Measurements from ENCODE around the gene TGM5. TPM values are rescaled to one million over a fixed set of nuclear protein-coding genes. Genes with fewer than 3 reads are reported as not detected.

The TGM5 gene
- total RNA-seq, 1 experiment from 2014 or later: 0.39 TPM

- Histone ChIP-seq H3K9me2 (ENCODE audit: insufficient read depth) (no peaks in the 10 kb centered on the region), H3K9me3 (ENCODE audit: insufficient read depth, low read depth) (no peaks in the 10 kb centered on the region), H3F3A (ENCODE audit: insufficient read depth, low read depth) (peaks cover 16% of the 10 kb centered on the region; the same call in 1 of the 2 replicates), H3K36me3 (ENCODE audit: low read depth) (no peaks in the 10 kb centered on the region), H3K27ac (peak overlapping the region; percentile 71), H3K79me2 (ENCODE audit: low read depth) (peaks cover 13% of the 10 kb centered on the region; the same call in 1 of the 2 replicates), H4K20me1 (ENCODE audit: insufficient read depth) (no peaks in the 10 kb centered on the region), H3K4me1 (replicated peaks; ENCODE audit: insufficient read depth) (peaks cover 30% of the 10 kb centered on the region), H3K4me3 (peak overlapping the region; percentile 80; the same call in 1 of the 2 replicates), H3K27me3 (ENCODE audit: insufficient read depth, low read depth) (no peaks in the 10 kb centered on the region), H3K4me2 (peak overlapping the region; percentile 97; the same call in 1 of the 2 replicates), H2AFZ (no peak overlapping the region)
- CTCF ChIA-PET: interaction anchor here (0.7 kb wide), 1 partner anchor 218 kb away, joined by 3 read pairs; no protein-coding TSS in a partner anchor
- BruUV-seq (replicated peaks): no TSS peak
- TF ChIP-seq EZH2 (IDR thresholded peaks at IDR 0.05; ENCODE audit: low read depth): no peak
- TF ChIP-seq, protein P1, sequence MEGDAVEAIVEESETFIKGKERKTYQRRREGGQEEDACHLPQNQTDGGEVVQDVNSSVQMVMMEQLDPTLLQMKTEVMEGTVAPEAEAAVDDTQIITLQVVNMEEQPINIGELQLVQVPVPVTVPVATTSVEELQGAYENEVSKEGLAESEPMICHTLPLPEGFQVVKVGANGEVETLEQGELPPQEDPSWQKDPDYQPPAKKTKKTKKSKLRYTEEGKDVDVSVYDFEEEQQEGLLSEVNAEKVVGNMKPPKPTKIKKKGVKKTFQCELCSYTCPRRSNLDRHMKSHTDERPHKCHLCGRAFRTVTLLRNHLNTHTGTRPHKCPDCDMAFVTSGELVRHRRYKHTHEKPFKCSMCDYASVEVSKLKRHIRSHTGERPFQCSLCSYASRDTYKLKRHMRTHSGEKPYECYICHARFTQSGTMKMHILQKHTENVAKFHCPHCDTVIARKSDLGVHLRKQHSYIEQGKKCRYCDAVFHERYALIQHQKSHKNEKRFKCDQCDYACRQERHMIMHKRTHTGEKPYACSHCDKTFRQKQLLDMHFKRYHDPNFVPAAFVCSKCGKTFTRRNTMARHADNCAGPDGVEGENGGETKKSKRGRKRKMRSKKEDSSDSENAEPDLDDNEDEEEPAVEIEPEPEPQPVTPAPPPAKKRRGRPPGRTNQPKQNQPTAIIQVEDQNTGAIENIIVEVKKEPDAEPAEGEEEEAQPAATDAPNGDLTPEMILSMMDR (conservative IDR thresholded peaks at IDR 0.05): no peak
- DNase-seq: no peak
- intact Hi-C loops (cut with micrococcal nuclease; ENCODE audit: unreplicated experiment): loop anchor here (5.0 kb wide), 1 partner anchor 482 kb away; no protein-coding TSS in a partner anchor
- POLR2A ChIA-PET (ENCODE audit: unreplicated experiment): no interaction called here
These were observed 82.2 kb downstream of the TGM5 start for GRCh38 chr15:43184407-43185124.

GRCh38 chr15:43183270-43183669 lies 83.5 kb downstream of the TGM5 start:
- no peaks in the 10 kb centered on the region for H3K9me3 ChIP-seq (ENCODE audit: insufficient read depth, low read depth)
- no peaks in the 10 kb centered on the region for H4K20me1 ChIP-seq (ENCODE audit: insufficient read depth)
- ChIA-PET CTCF (interaction anchor here (0.6 to 0.7 kb wide), 2 partner anchors 72 to 100 kb away, joined by 3 to 4 read pairs; no protein-coding TSS in a partner anchor), POLR2A (ENCODE audit: unreplicated experiment) (interaction anchor here (0.6 kb wide), 2 partner anchors 63 to 202 kb away, joined by 3 to 5 read pairs; no protein-coding TSS in a partner anchor)
- H3K79me2 ChIP-seq (ENCODE audit: low read depth): peaks cover 13% of the 10 kb centered on the region; the same call in 1 of the 2 replicates
- no peak overlapping the region for H3K4me3 ChIP-seq
- H2AFZ ChIP-seq: no peak overlapping the region
- peak overlapping the region; percentile 71 for H3K27ac ChIP-seq
- peaks cover 30% of the 10 kb centered on the region for H3K4me1 ChIP-seq (replicated peaks; ENCODE audit: insufficient read depth)
- no TSS peak for BruUV-seq (replicated peaks)
- intact Hi-C loops (cut with micrococcal nuclease; ENCODE audit: unreplicated experiment): no loop called here
- peaks cover 16% of the 10 kb centered on the region; the same call in 1 of the 2 replicates for H3F3A ChIP-seq (ENCODE audit: insufficient read depth, low read depth)
- no peaks in the 10 kb centered on the region for H3K9me2 ChIP-seq (ENCODE audit: insufficient read depth)
- peak in 1 of 2 experiments; percentile 35 for DNase-seq
- no peaks in the 10 kb centered on the region for H3K36me3 ChIP-seq (ENCODE audit: low read depth)
- H3K27me3 ChIP-seq (ENCODE audit: insufficient read depth, low read depth): no peaks in the 10 kb centered on the region
- TF ChIP-seq, protein P1 (conservative IDR thresholded peaks at IDR 0.05): no peak
- TF ChIP-seq EZH2 (IDR thresholded peaks at IDR 0.05; ENCODE audit: low read depth): no peak
- peak overlapping the region; percentile 29; the same call in 1 of the 2 replicates for H3K4me2 ChIP-seq

Other genes starting within 250 kb of the TGM5 start
- 17.1 and 18.2 TPM in 2 replicates for gene UBR1, start 160.9 kb downstream of the TGM5 start, total RNA-seq (2021)
- gene TMEM62, start 133.3 kb downstream of the TGM5 start, total RNA-seq (2021): 12.5 and 17.5 TPM in 2 replicates
- 44.0 and 50.2 TPM in 2 replicates for gene CCNDBP1, start 81.5 kb downstream of the TGM5 start, total RNA-seq (2021)
- gene EPB42, start 45.9 kb downstream of the TGM5 start, total RNA-seq (2021): not detected in 2 replicates
- gene TGM7, start 35.3 kb upstream of the TGM5 start, total RNA-seq (2021): not detected in 2 replicates
- 4.7 and 6.4 TPM in 2 replicates for gene LCMT2, start 63.6 kb upstream of the TGM5 start, total RNA-seq (2021)
- 36.3 and 37.9 TPM in 2 replicates for gene ZSCAN29, start 104.1 kb upstream of the TGM5 start, total RNA-seq (2021)
- 25.3 and 30.8 TPM in 2 replicates for gene TUBGCP4, start 104.2 kb upstream of the TGM5 start, total RNA-seq (2021)
- 62.1 and 66.8 TPM in 2 replicates for gene TP53BP1, start 226.2 kb upstream of the TGM5 start, total RNA-seq (2021)

Data from PC-9 (cell line).